Immature natural killer cell (primary cell): ENCODE data around the gene ATP10B. TPM values are rescaled to one million over a fixed set of nuclear protein-coding genes. Genes with fewer than 3 reads are reported as not detected.
"Not testable (repeated sequence)": the region's sequence is repeated elsewhere in the genome, so short reads cannot be mapped to it uniquely, and the experiment has no call there.

Experiments used
- DNase-seq, 3 donors: peaks; one replicate each; pipeline ENCODE4 v3.0.0; 2022; ENCODE audit warnings: mixed read lengths in 1 of 3
- H3K27ac Mint-ChIP-seq, 6 donors: one replicate each; pipeline ENCODE4 v1.8.0; 2020; ENCODE audit warnings: mixed read lengths in 6 of 6, mild to moderate bottlenecking in 5 of 6, inconsistent platforms in 4 of 6, moderate library complexity in 3 of 6
- H3K27me3 Mint-ChIP-seq, 3 donors: one replicate each; pipeline ENCODE4 v1.8.0; 2020 to 2021; ENCODE audit warnings: low read depth in 3 of 3, mild to moderate bottlenecking in 3 of 3, mixed read lengths in 3 of 3, moderate library complexity in 3 of 3, inconsistent platforms in 1 of 3
- H3K36me3 Mint-ChIP-seq, 3 donors: one replicate each; pipeline ENCODE4 v1.8.0; 2020; ENCODE audit warnings: mixed read lengths in 3 of 3, inconsistent platforms in 2 of 3, mild to moderate bottlenecking in 2 of 3
- H3K4me1 Mint-ChIP-seq, 2 donors: one replicate each; pipeline ENCODE4 v1.8.0; 2020; ENCODE audit warnings: inconsistent platforms in 2 of 2, mild to moderate bottlenecking in 2 of 2, mixed read lengths in 2 of 2, moderate library complexity in 1 of 2
- H3K4me3 Mint-ChIP-seq, 5 donors: one replicate each; pipeline ENCODE4 v1.8.0; 2020; ENCODE audit warnings: mild to moderate bottlenecking in 5 of 5, mixed read lengths in 5 of 5, inconsistent platforms in 3 of 5, moderate library complexity in 3 of 5
- H3K9me3 Mint-ChIP-seq, 6 donors: one replicate each; pipeline ENCODE4 v1.8.0; 2020; ENCODE audit warnings: mild to moderate bottlenecking in 6 of 6, mixed read lengths in 6 of 6, inconsistent platforms in 4 of 6, moderate library complexity in 3 of 6
- polyA plus RNA-seq, 3 donors: library from polyadenylated mRNA; unstranded; fragments of 300-500 nt; fragmentation: Illumina TruSeq; gene quantifications; one replicate each; pipeline ENCODE4 v1.2.3, GENCODE V29; 2021

Gene ATP10B
- polyA plus RNA-seq, 3 donors from 2014 or later: not detected

DNA sequence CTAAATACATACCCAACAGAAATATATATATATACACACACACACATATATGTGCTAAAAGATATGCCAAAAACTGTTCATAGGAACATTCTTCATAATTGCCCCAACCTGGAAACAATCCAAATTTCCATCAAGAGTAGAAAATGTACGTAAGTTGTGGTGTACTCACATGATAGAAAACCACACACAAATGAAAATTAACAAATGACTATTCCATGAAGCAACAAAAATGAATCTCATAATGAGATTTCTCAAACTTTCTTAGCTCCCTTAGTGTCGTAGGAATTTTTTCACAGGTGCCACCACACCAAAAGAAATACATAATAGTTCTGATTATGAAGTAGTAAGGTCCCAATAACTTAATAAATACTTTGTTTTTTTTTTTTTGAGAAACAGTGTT lies 7.8 kb downstream of the ATP10B start:
- Mint-ChIP-seq H3K27ac (no peak overlapping the region), H3K27me3 (peaks cover 0 to 2% (median 2%) of the 10 kb centered on the region in 3 donors)

DNA sequence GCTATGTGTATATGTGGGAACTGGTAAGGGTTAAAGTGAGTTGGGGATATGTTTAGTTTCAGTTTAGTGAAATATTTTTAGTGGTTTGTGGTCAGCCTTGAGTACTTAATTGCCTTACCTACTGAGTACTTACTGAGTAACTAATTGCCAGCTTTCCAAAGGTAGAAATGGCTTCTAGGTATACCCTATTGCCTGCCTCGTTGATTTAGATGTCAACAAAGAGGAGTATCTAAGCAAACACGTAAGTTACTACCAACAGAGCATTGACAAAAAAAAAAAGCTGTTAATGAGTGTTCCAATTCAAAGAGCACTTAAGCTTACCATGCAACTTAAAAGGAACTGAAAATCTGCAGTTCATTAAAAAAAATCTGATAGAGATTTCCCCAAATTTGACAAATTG lies 8.8 kb downstream of the ATP10B start:
- no peak for DNase-seq
- Mint-ChIP-seq H3K9me3 (peaks cover 0 to 2% (median 0%) of the 10 kb centered on the region in 6 donors), H3K27me3 (peaks cover 0 to 2% (median 2%) of the 10 kb centered on the region in 3 donors), H3K27ac (no peak overlapping the region), H3K36me3 (no peaks in the 10 kb centered on the region), H3K4me1 (no peaks in the 10 kb centered on the region), H3K4me3 (no peak overlapping the region)

More for the DNA sequence above, 7.8 kb downstream of the ATP10B start:
- Mint-ChIP-seq H3K4me3 (no peak overlapping the region), H3K9me3 (peaks cover 0 to 2% (median 0%) of the 10 kb centered on the region in 6 donors), H3K4me1 (no peaks in the 10 kb centered on the region), H3K36me3 (no peaks in the 10 kb centered on the region)
- DNase-seq: no peak

DNA sequence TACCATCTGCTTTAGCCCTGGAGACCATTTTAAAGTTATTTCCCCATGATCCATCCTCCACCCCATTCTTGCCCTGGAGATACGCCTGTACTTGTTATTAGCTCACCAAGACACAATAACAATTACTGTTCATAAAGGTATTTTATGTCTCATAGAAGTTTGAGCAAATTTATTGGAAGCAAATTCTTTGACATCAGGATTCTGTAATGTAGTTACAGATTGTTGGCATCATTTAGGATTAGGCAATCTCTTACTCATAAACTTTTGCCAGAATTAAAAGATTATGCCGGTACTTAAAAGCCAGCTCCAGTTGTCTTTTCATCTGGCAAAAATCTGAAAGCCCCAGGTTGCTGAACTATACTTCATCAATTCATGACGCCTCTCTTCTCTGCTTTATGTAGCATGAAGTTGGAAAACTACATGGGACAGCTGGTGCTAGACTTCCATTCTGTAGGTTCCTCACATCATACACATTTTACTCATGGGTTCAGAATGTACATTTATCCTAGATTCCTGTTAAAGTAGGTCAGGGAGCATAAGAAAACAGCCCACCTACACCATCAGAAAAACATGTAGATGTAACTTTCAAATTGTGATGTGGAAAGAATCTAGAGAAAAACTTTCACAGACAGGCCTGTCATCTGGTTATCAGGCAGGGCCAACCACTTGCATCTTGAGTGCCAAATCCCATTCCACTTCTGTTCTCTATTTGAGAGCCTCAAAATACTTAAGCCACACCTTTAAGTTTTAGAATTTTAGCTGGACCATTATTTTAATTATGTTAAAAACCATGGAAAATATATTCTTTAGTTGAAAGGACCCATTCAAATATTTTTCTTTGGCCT lies 14.0 kb downstream of the ATP10B start:
- H3K36me3 Mint-ChIP-seq: no peaks in the 10 kb centered on the region
- H3K27me3 Mint-ChIP-seq: peaks cover 2 to 11% (median 5%) of the 10 kb centered on the region in 3 donors
- H3K27ac Mint-ChIP-seq: no peak overlapping the region

DNA sequence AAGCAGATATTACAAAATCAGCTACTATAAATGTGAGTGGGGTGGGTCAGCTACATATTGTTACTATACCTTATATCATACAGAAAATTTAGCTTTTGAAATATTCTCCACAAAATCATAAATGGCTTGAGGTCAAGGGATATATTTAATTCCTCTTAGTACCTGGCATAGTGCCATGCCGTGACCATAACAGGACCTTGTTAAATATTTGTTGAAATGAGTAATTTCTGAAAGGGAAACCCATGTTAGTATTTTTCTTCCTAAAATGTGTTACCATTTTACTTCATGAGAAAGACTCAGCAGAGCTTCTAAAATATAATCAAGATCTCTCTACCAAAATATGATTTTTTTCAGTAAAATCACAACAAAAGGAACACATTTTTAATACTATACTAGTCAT lies 14.8 kb downstream of the ATP10B start:
- Mint-ChIP-seq H3K36me3 (no peaks in the 10 kb centered on the region), H3K9me3 (peaks cover 0 to 11% (median 5%) of the 10 kb centered on the region in 6 donors)

More for the DNA sequence above, 14.0 kb downstream of the ATP10B start:
- H3K4me1 Mint-ChIP-seq: no peaks in the 10 kb centered on the region
- DNase-seq: no peak
- no peak overlapping the region for H3K4me3 Mint-ChIP-seq
- H3K9me3 Mint-ChIP-seq: peaks cover 0 to 8% (median 2%) of the 10 kb centered on the region in 6 donors

DNA sequence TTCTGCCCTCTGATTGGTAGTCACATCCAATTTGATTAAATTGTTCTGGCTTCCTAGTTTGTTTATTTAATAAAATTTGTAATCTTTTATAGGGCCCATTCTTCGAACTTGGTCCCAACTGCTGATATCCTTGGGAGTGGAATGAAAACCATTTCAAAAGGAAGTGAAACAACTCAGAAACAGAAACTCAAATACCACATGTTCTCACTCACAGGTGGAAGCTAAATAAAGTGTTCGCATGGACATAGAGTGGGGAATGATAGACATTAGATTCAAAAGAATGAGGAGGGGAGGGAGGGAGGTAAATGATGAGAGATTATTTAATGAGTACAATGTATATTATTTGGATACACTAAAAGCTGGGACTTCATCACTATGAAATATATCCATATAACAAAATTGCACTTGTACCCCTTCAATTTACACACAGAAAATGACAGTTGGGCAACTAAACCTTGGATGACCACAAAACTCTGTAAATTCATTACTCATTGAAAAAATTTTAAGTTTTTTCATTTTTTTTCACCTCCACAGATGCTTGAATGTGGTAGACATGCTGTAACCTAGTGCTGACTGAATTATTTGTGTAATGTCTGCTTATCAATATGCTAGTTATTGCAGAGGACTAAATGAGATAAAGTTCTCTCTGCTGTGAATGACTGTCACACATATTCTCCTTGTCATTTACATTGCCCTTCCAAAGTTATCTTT lies 16.0 kb downstream of the ATP10B start:
- no peak overlapping the region for H3K27ac Mint-ChIP-seq
- DNase-seq: no peak

More for the DNA sequence above, 14.8 kb downstream of the ATP10B start:
- Mint-ChIP-seq H3K27me3 (peaks cover 2 to 11% (median 5%) of the 10 kb centered on the region in 3 donors), H3K4me3 (no peak overlapping the region), H3K27ac (no peak overlapping the region), H3K4me1 (no peaks in the 10 kb centered on the region)
- no peak for DNase-seq

DNA sequence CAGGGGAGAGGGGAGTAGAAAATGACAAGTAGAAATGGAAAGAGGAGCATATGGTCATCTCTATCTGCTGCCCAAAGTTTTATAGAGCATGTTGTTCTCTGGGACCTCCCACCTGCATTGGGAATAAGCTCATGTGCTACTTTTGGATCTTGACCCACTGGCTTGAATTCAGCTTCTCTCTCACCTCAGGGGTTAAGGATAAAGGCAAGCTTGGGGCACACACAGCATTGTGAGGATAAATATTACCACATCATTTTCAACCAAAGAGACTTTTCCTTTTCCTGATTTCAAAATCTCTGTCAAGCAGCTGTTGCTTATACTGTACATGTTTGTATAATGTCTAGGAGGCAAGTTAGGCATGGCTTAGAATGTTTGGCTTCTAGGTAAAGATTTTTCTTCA lies 16.6 kb downstream of the ATP10B start:
- no peaks in the 10 kb centered on the region for H3K4me1 Mint-ChIP-seq
- no peaks in the 10 kb centered on the region for H3K36me3 Mint-ChIP-seq
- DNase-seq: no peak
- peaks cover 2 to 8% (median 5%) of the 10 kb centered on the region in 3 donors for H3K27me3 Mint-ChIP-seq
- no peak overlapping the region for H3K27ac Mint-ChIP-seq
- H3K4me3 Mint-ChIP-seq: no peak overlapping the region
- H3K9me3 Mint-ChIP-seq: peaks cover 0 to 8% (median 5%) of the 10 kb centered on the region in 6 donors

More for the DNA sequence above, 16.0 kb downstream of the ATP10B start:
- Mint-ChIP-seq H3K36me3 (no peaks in the 10 kb centered on the region), H3K4me1 (no peaks in the 10 kb centered on the region), H3K27me3 (peaks cover 2 to 8% (median 5%) of the 10 kb centered on the region in 3 donors), H3K9me3 (peaks cover 0 to 9% (median 5%) of the 10 kb centered on the region in 6 donors), H3K4me3 (no peak overlapping the region)

DNA sequence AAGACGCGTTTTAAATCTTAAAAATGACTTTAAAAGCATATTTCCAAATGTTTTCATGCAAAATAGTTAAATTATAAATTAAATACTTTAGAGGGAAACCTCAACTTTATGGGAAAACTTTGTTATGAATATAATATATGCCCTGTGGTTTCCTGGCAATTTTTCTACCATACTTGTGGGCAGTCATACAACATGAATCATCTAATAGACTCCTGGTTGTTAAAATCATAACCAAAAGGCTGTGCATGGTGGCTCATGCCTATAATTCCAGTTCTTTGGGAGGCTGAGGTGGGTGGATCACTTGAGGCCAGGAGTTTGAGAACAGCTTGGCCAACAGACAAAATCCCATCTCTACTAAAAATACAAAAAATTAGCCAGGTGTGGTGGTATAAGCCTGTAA lies 18.2 kb downstream of the ATP10B start:
- Mint-ChIP-seq H3K27ac (no peak overlapping the region), H3K36me3 (no peaks in the 10 kb centered on the region), H3K4me3 (no peak overlapping the region), H3K4me1 (no peaks in the 10 kb centered on the region), H3K27me3 (peaks cover 0 to 8% (median 5%) of the 10 kb centered on the region in 3 donors), H3K9me3 (peaks cover 2 to 15% (median 5%) of the 10 kb centered on the region in 6 donors)
- no peak for DNase-seq

DNA sequence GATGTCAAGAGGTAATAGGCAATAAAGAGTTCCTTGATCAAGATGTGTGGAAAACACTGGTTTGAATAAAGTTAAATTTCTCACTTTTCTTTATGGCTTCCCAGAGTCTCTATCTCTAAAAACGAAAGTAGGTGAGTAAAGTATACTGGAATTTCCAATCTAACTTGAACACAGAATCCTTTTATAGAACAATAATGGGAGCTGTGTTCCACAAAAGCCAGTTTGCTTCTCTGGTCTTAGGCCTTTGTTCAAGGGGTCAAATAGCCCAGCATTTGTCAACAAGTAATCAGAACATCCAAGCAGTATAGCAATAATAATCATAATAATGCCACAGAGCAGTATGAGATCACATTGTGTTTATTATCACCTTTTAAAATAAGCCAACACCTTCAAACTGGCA lies 20.2 kb downstream of the ATP10B start:
- Mint-ChIP-seq H3K4me1 (no peaks in the 10 kb centered on the region), H3K9me3 (peaks cover 6 to 22% (median 12%) of the 10 kb centered on the region in 6 donors), H3K27me3 (peaks cover 0 to 8% (median 3%) of the 10 kb centered on the region in 3 donors), H3K36me3 (no peaks in the 10 kb centered on the region), H3K27ac (no peak overlapping the region), H3K4me3 (no peak overlapping the region)
- no peak for DNase-seq

DNA sequence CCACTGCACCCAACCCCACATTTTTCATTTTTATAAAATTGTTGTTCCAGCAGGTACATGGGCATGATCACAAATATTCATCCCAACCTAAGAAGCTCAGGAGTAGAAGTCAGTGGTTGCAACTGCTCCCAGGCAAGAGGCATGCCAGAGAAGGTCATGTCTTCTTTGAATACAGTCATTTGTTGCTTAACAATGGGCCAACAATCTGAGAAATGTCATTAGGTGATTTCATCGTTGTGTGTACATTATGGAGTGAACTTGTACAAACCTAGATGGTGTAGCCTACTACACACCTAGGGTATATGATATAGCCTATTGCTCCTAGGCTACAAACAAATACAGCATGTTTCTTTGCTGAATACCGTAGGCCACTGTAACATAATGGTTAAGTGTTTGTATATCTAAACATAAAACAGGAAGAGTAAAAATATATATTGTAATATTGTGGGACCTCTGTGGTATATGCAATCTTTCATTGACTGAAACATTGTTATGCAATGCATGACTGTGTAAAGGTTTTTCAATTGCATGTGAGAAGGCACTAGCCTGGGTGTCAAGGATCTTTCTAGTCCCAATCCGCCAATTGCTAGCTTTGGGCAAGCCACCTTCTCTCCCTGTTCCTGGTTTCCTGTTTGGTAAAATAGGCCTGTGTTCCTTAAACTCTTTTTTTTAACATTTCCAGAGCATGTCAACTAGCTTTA lies 27.6 kb downstream of the ATP10B start:
- DNase-seq: no peak
- Mint-ChIP-seq H3K36me3 (no peaks in the 10 kb centered on the region), H3K27me3 (peaks cover 1 to 2% (median 2%) of the 10 kb centered on the region in 3 donors), H3K4me1 (no peaks in the 10 kb centered on the region), H3K9me3 (peaks cover 9 to 32% (median 19%) of the 10 kb centered on the region in 6 donors), H3K4me3 (no peak overlapping the region), H3K27ac (no peak overlapping the region)

DNA sequence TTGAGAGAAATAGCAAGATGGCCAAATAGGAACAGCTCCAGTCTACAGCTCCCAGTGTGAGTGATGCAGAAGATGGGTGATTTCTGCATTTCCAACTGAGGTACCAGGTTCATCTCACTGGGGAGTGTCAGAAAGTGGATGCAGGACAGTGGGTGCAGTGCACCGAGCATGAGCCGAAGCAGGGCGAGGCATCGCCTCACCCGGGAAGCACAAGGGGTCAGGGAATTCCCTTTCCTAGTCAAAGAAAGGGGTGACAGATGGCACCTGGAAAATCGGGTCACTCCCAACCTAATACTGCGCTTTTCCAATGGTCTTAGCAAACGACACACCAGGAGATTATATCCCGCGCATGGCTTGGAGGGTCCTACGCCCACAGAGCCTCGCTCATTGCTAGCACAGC lies 39.0 kb downstream of the ATP10B start:
- not testable (repeated sequence) for H3K4me3 Mint-ChIP-seq, DNase-seq, H3K36me3 Mint-ChIP-seq, H3K4me1 Mint-ChIP-seq, H3K27me3 Mint-ChIP-seq, H3K27ac Mint-ChIP-seq
- peaks cover 5 to 22% (median 7%) of the 10 kb centered on the region in 6 donors for H3K9me3 Mint-ChIP-seq

DNA sequence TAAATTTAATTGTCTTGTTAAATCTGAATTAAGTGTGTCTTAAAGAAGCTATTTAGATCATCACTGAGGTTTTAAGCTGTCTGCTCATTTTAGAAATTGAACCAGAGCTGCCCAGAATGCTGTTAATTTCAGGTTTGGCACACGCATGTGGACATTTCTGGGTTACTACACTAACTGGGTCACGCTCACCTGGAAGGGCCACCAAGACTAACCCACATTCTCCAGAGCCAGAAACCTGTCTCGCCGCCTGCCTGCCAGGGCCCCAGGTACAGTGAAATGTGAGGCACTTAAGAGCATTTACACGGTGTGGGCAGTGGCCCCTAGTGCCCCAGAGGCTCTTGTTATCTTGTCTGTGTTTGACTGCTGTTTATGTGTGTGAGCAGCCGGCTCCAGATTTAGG lies 46.6 kb downstream of the ATP10B start:
- Mint-ChIP-seq H3K4me1 (no peaks in the 10 kb centered on the region), H3K9me3 (peaks cover 0 to 4% (median 0%) of the 10 kb centered on the region in 6 donors)

DNA sequence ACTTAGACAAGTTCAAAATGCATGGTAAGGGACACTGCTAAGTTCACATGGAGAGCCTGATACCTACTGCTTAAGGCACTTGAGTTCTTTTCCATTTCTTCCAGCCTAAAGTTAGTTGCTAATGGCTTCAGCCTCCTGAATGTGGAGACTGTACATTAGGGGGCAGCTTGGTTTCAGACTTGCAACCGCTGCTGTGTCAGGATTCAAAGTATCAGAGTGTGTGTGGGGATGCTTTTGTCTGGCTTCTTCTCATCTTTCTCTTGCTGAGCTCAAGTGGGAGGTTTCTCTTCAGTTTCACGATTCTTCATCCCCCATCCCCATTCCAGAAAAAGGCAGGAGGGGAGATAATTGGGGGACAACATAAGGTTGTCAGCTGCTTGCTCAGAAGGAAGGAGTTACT lies 49.4 kb downstream of the ATP10B start:
- no peak overlapping the region for H3K27ac Mint-ChIP-seq
- no peaks in the 10 kb centered on the region for H3K36me3 Mint-ChIP-seq
- no peaks in the 10 kb centered on the region for H3K4me1 Mint-ChIP-seq
- H3K9me3 Mint-ChIP-seq: no peaks in the 10 kb centered on the region
- H3K4me3 Mint-ChIP-seq: no peak overlapping the region
- no peak for DNase-seq
- H3K27me3 Mint-ChIP-seq: no peaks in the 10 kb centered on the region

More for the DNA sequence above, 46.6 kb downstream of the ATP10B start:
- Mint-ChIP-seq H3K27ac (no peak overlapping the region), H3K27me3 (no peaks in the 10 kb centered on the region), H3K36me3 (no peaks in the 10 kb centered on the region), H3K4me3 (no peak overlapping the region)
- DNase-seq: no peak

DNA sequence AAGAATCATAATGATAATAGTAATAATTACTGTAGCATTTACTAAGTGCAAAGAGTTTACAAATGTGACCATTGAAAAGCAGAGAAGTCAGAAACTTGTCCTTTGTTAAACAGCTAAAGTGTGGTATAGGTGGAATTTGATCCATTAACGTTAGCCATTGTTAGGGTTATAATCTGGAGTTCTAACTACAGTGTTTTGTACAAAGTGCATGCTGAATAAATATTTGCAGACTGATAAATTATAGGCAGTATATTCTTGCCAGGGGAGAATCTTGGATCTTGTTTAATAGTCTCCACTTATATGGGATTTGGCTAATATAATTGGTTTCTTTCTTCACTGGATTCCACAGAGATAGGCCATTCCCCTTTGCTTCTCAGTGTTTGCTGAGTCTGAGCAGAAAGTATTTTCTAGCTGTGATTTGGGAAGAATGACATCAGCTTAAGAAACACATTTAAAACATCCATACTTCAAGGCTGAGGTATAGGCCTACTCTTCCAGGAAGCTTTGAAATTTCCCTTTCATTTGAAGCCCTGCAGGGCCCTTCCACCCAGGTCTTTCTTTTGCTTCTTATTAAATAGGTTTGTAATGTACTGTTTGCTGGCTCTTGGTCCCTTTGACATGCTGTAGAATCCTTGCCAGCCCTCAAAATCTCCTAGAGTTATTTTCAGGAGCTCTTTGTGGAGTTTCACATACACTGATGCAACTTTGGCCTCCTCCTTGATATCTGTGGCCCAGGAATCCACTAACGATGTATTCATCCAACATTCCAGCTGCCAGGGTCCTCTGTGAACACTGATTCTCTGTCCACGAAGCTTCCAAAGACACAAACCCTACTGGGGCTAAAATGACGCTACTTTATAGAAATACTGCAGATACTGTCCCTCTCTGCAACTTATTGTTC lies 51.4 kb downstream of the ATP10B start:
- Mint-ChIP-seq H3K4me3 (no peak overlapping the region), H3K27ac (no peak overlapping the region), H3K4me1 (no peaks in the 10 kb centered on the region)

More for the DNA sequence above, 51.4 kb downstream of the ATP10B start:
- Mint-ChIP-seq H3K9me3 (no peaks in the 10 kb centered on the region), H3K36me3 (no peaks in the 10 kb centered on the region), H3K27me3 (no peaks in the 10 kb centered on the region)
- DNase-seq: no peak
